COR-L47 (cell line): Measurements from ENCODE around the gene SAA4.
"Not testable (repeated sequence)": the region's sequence is repeated elsewhere in the genome, so short reads cannot be mapped to it uniquely, and the experiment has no call there.

Source experiments
- DNase-seq: peaks from one replicate; lab custom pipeline; 2025; lab: John Stamatoyannopoulos, UW

Gene SAA4, protein sequence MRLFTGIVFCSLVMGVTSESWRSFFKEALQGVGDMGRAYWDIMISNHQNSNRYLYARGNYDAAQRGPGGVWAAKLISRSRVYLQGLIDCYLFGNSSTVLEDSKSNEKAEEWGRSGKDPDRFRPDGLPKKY

DNA sequence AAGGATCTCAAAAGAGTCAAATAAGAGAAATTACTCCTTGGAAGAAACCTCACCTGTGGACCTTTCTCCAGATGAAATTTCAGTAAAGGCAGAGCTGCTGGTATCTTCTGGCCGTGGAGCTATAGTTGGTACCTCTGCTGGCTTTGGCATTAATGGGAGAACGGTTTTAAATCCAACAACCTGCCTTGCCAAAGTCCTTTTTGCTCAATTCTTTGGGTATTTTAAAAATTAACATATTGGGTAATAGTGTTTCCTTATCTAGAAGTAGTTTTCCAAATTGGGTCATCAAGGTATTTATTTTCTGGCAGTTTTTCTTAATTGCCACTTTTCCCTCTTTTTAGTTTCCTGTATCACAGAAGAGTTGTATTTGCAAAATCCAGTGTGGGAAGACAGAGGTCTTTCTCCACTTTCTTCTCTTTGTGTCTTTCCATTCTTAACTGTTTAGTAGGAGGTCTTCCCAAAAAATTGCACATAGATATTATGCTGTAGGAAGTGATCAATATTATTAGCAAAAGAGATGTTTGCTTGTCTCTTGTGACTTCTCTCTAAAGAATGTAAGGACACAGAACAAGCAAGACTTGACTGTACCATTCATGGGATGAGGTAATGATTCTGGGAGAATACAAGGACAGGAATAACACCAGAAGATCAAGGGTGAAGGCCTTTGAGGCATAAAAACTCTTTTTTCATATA, at the start of gene SAA4:
Gene SAA4 (minus strand): TSS at position 139 of the 693 bp plus-strand sequence. CDS start 876 bp downstream, outside the sequence.
- DNase-seq, result no peak

DNA sequence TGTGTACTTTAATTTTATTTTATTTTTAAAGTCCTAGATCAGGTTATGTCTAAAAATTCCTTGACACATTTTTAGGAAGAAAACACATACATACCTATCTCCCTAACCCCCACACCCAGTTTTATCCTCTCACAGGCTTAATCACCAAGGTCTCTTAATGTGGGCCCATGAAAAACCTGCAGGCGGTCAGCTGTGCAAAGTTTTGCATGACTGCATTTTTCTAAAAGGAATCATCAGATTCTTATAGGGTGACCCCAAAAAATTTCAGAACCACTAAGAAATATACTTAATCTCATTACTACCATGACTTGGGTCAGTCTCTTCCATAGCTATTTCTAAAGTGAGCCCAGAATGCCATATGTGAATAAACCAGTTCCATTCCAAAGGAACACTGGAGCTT, 49.2 kb upstream of the SAA4 start:
- DNase-seq, result no peak

DNA sequence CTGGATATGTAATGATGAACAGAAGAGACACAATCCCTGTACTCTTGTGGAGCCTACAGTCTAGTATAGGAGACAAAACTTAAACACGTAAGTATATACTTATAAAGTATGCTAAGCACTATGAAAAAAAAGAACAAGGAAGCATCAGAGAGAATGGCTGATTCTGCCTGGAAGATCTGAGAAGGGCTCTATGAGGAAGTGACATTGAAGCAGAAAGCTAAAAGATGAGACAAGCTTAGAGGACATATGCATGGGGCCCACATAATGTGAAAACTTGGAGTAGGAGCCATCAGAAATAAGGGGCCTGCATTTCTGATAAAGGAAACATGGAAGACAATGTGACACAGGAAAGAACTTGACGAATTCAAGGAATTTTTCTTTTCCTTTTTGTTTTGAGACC, 46.0 kb upstream of the SAA4 start:
- DNase-seq, result no peak

DNA sequence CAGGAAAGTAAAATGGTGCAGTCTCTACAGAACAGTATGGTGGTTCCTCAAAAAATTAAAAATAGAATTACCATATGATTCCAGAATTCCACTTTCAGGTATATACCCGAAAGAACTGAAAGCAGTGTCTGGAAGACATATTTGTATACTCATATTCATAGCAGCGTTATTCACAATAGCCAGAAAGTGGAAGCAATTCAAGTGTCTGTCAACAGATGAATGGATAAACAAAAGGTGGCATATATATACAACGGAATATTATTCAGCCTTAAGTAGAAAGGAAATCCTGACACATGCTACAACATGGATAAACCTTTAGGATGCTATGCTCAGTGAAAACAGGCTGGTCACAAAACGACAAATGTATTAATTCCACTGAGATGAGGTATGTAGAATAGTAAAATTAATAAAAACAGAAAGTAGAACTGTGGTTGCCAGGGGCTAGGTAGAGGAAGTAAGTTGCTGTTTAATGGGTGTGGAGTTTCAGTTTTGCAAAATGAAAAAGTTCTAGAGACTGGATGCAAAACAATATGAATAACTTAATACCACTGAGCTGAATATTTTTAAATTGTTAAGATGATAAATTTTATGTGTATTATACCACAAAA, 43.9 kb upstream of the SAA4 start:
- DNase-seq, result no peak

DNA sequence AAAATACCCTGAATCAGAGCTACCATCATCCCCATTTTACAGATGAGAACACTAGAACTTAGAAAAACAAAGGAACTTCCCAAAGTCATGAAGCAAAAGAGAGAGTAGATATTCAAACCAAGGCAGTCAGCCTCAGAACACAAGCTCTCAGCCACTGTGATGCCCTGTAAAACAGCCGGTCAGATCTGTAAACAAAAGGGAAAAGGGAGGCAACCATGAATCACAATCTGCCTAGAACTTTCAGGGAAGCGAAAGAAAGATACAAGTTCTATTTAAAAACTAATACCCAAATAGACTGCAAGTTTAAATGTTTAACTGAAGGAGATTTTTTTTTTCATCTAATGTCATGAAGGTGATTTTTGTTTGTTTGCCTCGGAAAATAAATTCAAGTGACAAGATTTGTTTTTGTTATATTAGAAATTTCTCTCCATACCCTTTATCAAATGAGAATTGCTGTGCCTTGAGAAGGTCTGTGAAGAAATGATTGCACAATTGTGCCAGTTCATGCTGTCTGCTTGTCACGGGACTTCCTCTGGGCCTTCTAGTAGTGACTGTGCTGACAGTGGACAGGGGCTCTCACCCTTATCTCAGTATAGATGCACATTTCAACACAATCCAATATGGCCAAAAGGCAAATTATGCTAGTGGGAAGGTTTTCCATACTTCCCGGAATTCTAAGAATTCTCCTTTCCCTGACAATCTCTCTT, 41.1 kb upstream of the SAA4 start:
- no peak for DNase-seq

DNA sequence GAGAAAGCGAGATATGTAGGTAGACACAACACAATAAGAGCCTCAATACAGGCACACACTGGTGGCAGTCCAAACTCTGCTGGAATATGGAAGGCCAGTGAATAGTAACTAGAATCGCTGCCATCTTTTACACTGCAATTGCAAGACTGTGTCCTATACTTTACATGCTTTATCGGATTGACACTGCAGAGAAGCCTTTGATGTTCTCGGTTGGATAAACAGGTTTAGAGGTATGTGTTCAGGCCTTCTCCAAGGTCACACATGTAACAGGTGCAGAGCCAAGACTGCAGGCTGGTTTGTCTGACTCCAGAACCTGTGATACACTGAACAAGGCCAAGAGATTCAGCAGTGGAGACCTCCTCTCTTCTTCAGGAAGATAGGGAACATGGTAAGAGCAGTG, 34.6 kb upstream of the SAA4 start:
- DNase-seq, result no peak

DNA sequence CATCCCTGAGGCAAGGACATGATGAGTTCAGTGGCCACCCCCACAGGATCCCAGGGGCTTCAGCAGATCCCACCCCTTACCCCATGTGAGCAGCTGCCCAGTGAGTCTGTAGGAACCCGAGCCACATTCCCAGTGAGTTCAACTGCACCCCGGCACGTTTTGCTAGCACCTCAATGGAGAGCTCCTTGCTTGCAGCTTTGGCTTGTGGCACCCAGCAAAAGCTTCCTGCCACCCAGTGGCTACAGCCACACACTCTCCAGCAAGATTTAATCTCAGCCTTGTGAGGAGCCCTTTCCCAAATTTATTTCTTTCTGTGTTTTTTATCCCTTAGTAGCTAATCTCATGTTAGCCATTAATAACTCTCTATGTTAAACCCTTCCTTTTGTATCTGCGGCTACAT, 33.5 kb upstream of the SAA4 start:
- DNase-seq, result no peak

DNA sequence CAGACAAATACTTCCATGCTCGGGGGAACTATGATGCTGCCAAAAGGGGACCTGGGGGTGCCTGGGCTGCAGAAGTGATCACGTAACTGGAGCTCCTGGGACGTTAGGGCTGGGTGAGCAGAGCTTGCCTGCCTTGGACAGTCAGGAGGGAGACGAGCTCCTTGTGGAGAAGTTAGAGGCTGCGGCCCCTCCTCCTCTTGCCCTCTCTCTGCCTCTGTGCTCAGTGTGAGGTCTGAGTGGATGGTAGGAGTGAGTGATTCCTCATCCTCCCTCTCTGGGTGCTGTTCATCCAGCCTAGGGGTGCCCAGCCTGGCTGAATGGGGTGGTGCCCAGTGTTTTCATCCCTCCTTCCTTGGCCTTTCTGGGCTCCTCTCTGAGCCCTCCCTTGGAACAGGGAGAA, 32.6 kb upstream of the SAA4 start:
- not testable (repeated sequence) for DNase-seq

DNA sequence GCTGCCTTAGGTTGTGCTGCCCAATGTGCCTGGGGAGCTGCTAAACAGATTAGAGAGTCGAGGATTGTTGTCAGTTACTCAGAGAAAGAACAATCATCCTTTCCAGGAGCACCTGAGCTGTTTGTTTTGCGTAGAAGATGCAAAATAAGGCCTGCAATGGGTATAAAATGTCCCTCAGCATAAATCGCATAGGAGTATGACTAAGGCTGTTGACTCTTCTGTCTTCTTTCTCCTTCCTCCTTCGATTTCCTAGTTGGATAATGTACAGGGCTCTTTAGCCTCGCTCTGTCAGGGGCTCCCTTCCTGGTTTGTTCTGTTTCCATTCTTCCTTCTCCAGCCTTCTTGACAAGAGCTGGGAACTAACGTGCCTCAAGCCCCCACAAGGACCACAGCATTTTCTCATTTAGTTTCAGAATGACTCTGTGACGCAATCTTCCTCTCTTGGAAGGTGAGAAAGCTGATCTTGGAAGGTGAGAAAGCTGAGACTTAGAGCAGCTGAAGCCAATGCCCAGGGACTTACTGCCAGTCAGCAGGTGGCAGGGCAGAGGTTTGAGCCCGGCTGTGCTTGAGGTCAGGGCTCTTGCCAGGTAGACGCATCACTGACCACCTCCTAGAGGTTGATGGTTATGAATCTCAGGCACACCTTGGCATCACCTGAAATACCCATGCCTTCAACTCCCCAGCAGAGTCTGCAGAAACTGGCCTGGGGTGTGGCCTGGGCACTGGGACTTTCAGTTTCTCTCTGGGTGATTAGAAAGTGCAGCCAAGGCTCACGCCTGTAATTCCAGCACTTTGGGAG, 30.9 kb upstream of the SAA4 start:
- not testable (repeated sequence) for DNase-seq

DNA sequence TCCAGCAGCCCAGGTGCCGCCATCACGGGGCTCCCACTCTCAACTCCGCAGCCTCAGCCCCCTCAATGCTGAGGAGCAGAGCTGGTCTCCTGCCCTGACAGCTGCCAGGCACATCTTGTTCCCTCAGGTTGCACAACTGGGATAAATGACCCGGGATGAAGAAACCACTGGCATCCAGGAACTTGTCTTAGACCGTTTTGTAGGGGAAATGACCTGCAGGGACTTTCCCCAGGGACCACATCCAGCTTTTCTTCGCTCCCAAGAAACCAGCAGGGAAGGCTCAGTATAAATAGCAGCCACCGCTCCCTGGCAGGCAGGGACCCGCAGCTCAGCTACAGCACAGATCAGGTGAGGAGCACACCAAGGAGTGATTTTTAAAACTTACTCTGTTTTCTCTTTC, 29.3 kb upstream of the SAA4 start, which contains the start of gene SAA1:
Gene SAA1 (plus strand): TSS at position 316 of the 400 bp plus-strand sequence. CDS start 624 bp downstream, outside the sequence.
- no peak for DNase-seq

DNA sequence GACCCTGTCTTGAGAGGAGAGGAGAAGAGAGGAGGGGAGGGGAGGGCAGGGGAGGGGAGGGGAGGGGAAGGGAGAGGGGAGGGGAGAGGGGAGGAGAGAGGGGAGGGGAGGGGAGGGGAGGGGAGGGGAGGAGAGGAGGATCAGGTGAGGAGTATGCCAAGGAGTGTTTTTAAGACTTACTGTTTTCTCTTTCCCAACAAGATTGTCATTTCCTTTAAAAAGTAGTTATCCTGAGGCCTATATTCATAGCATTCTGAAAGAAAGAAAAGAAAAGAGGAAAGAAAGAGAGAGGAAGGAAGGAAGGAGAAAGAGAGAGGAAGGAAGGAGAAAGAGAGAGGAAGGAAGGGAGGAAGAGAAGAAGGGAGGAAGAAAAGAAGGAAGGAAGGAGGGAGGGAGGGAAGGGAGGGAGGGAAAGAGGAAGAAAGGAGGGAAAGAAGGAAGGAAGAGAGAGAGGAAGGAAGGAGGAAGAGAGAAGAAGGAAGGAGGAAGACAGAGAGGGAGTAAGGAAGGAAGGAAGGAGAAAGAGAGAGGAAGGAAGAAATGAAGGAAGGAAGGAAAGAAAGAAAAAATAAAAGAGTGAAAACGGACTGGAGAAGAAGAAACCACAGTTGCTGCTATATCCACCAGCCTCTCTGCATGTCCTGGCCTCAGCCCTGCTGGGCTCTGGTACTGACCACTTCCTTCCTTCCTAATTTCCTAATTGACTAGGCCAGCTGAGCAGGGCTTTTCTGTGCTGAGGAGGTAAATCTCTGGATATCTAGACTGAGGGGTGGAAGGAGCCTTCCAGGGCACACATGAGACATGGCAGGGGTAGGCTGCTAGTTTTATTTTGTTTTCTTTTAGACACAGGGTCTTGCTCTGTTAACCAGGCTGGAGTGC, 28.3 kb upstream of the SAA4 start:
- no peak for DNase-seq

DNA sequence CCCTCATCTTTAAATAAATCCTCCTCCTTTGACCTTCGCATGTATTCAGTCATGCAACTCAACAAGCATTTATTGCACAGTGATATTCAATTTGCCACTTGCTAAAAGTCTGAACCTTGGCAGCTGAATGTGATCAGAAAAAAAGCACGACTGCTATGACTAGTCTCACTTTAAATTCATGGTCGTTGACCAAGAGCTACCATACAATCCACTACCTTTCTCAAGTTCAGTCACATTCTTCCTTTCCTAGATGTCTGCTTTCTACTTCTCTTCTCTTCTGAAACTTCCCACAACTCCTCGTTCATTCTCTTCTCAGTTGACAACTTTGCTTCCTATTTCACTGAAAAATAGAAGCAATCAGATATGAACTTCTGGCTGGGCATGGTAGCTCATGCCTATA, 27.4 kb upstream of the SAA4 start:
- no peak for DNase-seq

DNA sequence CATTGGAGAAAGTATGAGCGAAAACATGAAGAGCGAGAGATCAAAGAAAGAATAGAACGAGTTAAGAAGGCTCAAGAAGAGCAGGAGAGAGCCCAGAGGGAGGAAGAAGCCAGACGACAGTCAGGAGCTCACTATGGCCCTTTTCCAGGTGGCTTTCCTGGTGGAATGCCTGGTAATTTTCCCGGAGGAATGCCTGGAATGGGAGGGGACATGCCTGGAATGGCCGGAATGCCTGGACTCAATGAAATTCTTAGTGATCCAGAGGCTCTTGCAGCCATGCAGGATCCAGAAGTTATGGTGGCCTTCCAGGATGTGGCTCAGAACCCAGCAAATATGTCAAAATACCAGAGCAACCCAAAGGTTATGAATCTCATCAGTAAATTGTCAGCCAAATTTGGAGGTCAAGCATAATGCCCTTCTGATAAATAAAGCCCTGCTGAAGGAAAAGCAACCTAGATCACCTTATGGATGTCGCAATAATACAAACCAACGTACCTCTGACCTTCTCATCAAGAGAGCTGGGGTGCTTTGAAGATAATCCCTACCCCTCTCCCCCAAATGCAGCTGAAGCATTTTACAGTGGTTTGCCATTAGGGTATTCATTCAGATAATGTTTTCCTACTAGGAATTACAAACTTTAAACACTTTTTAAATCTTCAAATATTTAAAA, 26.2 kb upstream of the SAA4 start:
- DNase-seq, result not testable (repeated sequence)

DNA sequence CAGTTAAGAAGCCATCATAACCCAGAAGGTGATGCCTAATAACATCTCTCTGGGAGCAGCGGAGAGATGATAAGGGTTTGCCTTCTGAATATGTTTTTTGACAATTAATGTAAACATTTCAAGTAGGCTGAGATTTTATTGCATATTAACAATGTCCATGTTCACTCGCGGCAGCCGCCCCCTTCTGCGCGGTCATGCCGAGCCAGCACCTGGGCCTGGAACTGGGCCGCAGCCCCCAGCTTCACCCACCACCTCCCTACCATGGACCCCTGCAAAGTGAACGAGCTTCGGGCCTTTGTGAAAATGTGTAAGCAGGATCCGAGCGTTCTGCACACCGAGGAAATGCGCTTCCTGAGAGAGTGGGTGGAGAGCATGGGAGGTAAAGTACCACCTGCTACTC, 25.1 kb upstream of the SAA4 start:
- DNase-seq, result no peak

DNA sequence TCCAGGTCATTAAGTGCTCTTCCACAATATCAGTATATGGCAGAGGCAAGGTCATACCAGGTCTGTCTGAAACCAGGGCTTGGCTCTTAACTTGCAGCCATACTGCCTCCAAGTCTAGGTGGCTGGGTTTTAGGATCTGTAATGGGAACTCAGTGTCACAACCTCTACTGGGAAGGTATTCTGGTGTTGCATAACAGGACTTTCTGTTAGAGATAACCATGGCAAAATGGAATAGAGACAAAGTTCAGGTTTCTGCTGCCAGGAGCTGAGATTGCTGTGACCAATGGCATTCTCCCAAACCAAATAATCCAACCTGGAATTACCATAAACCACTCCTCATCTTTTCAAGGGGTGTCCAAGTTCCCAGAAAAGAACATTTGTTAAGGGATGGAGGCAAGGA, 22.7 kb upstream of the SAA4 start:
- no peak for DNase-seq

DNA sequence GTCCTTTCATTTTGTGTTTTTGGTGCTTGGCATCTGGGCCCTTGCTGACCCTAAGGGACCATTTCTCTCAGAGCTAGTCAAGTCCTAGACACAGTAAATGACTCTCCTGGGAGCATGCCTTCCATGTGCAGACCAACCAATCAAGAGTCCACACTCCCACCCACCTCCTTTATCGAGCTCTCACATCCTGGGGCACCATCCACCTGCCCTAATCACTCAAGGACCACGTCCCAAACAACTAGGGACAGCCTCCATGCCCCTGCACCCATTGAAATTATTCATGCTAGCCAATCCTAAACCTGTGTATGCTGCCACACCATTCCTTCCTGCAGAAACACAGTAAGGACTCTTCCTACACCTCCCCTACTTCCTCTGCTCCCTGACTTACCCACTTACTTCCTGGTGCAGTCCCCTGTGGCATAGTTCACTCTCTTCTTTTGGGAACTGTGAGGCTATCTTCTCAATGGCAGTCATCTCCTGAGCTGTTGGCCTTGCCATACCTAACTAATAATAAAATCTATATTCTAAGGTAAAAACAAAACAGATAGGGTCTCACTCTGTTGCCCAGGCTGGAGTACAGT, 18.3 kb upstream of the SAA4 start:
- DNase-seq, result no peak

DNA sequence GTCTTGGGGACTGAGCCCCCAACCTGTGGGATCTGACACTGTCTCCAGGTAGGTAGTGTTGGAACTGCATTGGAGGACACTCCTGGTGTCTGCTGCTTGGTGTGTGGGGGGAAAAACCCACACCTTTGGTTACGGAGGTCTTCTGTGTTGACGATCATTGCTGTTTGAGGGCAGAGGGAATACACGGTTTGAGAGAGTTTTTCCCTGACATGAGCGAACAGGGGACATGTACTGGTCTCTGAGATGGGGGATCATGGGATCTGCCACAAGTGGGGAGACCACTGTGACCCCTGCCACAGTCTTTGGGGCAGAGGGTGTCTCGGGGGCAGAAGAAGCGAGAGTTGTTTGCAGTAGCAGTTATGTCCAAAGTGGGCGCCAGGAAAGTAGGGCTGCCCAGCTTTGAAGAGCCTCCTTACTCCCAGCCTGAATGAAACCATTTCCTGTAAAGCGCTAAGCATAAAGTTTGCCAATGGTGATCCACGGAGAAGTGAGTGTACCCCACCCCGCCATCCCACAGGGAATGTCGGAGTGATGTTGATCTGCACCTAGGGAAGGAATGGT, 17.3 kb upstream of the SAA4 start:
- DNase-seq, result no peak

DNA sequence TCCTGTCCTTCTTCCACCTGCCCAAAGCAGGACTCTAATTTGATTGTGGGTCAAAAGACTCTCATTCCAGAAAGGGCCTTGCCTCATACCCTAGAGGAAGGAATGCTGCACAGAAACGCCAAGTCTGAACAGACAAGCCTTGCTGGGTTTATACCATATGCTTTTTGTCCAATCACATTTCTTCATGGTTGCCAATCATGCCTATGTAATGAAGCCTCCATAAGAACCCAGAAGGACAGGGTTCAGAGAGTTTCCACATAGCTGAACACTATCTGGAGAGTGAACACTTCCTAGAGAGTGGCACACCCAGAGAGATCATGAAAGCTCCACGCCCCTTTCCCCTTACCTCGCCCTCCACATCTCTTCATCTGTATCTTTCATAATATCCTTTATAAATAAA, 16.6 kb upstream of the SAA4 start:
- no peak for DNase-seq

DNA sequence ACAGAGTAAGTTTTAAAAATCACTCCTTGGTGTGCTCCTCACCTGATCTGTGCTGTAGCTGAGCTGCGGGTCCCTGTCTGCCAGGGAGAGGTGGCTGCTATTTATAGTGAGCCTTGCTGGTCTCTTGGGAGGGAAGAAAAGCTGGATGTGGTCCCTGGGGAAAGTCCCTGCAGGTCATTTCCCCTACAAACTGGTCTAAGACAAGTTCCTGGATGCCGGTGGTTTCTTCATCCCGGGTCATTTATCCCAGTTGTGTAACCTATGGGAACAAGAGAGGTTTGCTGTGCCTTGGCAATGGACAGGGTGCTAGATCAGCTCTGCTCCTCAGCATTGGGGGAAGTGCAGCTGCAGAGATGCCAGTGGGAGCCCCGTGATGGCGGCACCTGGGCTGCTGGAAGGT, 12.0 kb upstream of the SAA4 start, which contains the start of gene SAA2:
Gene SAA2 (minus strand): TSS at position 108 of the 400 bp plus-strand sequence. CDS start 657 bp downstream, outside the sequence.
- no peak for DNase-seq

DNA sequence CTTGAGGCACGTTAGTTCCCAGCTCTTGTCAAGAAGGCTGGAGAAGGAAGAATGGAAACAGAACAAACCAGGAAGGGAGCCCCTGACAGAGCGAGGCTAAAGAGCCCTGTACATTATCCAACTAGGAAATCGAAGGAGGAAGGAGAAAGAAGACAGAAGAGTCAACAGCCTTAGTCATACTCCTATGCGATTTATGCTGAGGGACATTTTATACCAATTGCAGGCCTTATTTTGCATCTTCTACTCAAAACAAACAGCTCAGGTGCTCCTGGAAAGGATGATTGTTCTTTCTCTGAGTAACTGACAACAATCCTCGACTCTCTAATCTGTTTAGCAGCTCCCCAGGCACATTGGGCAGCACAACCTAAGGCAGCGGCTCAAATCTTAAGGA, 10.6 kb upstream of the SAA4 start:
- DNase-seq, result not testable (repeated sequence)
